ENCODE measurements around the gene LZTS2. TPM values are rescaled to one million over a fixed set of nuclear protein-coding genes. Genes with fewer than 3 reads are reported as not detected.

Gene LZTS2
- total RNA-seq, 1 donor from 2014 or later: 70.8 TPM

DNA sequence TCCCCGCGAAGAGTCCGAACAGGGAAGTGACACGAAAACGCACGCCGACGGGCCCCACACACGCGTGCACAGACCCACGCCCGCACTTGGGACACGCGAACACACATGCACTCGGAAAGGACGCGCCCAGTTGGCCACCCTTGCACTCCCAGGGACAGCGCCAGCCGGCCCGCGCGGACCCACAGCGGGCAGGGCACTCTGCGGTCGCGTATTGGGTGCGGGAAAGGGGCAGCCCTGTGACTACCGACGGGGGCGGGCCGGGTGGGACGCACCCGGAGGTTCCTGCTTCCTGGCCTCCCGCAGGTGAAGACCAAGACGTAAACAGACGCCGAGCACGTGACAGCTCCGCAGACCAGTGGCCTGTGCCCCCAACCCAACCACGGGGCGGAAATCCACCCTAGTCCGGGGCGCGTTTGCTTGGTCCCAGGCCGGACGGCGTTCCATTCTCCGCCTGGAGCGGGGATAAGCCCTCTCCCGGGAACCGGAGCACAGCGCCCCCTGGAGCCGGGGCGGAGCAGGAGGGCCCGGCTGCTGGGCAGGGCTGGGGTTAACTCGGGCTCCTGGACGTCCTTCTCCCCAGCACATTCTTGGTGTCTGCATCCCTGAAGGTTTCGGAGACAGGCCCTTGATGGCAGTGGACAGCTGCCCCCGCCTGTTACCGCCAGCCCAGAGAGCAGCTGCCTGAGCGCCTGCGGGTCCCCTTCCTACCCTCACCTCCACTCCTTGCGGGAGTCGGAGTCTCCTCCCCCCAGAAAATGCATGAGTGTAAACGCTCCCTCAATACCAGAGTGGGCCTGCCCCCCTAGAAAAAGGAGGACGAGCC is 2.0 kb upstream of the LZTS2 start:
- Mint-ChIP-seq H3K27me3 (ENCODE audit: low read depth) (peaks cover 2% of the 10 kb centered on the region), H3K27ac (ENCODE audit: unreplicated experiment) (peak overlapping the region; percentile 63), H3K36me3 (ENCODE audit: low read depth) (peaks cover 5% of the 10 kb centered on the region), H3K9me3 (no peaks in the 10 kb centered on the region), H3K4me3 (peak overlapping the region; percentile 90), H3K4me1 (peaks cover 44% of the 10 kb centered on the region)
- TF ChIP-seq, protein P1, sequence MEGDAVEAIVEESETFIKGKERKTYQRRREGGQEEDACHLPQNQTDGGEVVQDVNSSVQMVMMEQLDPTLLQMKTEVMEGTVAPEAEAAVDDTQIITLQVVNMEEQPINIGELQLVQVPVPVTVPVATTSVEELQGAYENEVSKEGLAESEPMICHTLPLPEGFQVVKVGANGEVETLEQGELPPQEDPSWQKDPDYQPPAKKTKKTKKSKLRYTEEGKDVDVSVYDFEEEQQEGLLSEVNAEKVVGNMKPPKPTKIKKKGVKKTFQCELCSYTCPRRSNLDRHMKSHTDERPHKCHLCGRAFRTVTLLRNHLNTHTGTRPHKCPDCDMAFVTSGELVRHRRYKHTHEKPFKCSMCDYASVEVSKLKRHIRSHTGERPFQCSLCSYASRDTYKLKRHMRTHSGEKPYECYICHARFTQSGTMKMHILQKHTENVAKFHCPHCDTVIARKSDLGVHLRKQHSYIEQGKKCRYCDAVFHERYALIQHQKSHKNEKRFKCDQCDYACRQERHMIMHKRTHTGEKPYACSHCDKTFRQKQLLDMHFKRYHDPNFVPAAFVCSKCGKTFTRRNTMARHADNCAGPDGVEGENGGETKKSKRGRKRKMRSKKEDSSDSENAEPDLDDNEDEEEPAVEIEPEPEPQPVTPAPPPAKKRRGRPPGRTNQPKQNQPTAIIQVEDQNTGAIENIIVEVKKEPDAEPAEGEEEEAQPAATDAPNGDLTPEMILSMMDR (conservative IDR thresholded peaks at IDR 0.05): peak; percentile 93
- DNase-seq (ENCODE audit: low read depth, low spot score): peak; percentile 75

DNA sequence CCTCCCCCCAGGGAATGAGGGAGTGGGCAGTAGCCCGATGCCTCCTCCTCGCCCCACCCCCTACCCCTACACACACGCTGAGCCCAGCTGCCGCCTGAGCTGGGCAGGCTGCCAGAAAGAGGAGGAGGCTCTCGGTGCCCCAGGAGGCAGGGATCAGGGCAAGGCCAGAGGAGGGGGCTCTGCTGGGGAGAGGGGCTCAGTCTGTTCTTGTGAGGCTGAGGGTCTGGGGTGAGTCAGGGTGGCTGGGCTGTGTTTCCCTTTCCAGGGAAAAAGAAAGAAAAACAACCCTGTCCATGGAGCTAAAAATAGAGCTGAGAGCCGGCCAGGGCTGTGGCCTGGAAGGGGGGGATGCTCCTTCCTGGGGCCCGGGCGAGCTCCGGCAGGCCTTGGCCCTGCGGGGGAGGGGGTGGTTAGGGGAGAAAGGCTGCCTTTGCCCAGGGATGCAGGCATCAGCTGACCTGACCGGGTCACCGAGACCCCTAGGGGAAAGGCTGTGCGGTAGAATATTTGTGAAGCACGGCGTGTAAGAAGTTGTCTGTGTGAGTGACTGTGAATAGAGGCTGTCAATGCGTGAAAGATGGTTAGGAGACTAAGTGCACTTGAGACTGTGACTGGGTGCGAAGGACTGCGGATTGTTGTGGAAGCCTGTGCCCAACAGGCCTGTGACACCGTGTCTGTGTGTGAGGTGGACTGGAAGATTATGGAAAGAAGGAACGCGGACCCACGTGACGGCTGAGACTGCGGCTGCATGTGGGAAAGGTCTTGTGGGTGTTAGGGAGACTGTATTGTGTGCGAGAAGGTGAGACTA is 1.2 kb upstream of the LZTS2 start:
- Mint-ChIP-seq H3K4me1 (peaks cover 44% of the 10 kb centered on the region), H3K27ac (ENCODE audit: unreplicated experiment) (peak overlapping the region; percentile 92), H3K27me3 (ENCODE audit: low read depth) (peaks cover 2% of the 10 kb centered on the region), H3K36me3 (ENCODE audit: low read depth) (peaks cover 5% of the 10 kb centered on the region), H3K9me3 (no peaks in the 10 kb centered on the region), H3K4me3 (peak overlapping the region; percentile 90)
- TF ChIP-seq, protein P1 (conservative IDR thresholded peaks at IDR 0.05): no peak
- peak; percentile 65 for DNase-seq (ENCODE audit: low read depth, low spot score)

DNA sequence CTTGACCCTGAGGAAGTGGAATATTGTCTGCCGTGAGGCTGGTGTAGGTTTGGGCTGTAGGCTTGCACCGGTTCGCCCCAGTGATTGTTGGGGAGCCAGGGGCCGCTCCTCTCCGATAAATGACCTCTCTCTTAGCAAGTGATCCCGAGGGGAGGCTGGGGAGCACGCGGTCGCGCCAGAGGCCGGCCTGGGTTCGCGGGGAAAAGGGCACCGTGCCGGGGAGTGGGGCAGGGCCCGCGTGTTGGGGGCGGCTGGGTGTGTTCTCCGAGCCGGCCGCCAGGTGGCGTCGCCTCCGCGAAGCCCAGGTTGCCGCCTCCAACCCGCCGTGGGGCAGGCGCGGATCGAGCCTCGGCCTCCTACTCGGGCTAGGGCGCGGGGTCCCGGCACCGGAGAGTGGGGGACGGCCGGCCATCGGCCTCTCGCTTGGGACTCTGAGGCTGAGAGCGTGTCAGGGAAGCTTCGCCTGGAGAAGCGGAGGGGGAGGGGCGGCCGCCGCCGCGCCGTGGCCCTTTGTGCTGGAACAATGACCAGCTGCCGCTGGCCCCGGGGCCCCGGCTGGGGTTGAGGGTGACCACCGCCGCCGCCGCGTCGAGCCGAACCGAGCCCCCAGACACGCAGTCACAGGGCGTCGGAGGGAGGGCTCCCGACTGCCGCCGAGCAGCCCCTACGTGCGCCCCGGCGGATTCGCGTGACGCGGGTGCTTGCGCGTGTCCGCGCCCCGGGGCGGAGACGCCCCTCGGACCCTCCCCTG is 442 bp upstream of the LZTS2 start:
- Mint-ChIP-seq H3K4me3 (peak overlapping the region; percentile 90), H3K9me3 (no peaks in the 10 kb centered on the region), H3K27ac (ENCODE audit: unreplicated experiment) (peak overlapping the region; percentile 92), H3K4me1 (peaks cover 36% of the 10 kb centered on the region), H3K27me3 (ENCODE audit: low read depth) (peaks cover 2% of the 10 kb centered on the region), H3K36me3 (ENCODE audit: low read depth) (peaks cover 4% of the 10 kb centered on the region)
- TF ChIP-seq, protein P1 (conservative IDR thresholded peaks at IDR 0.05): peak; percentile 98
- DNase-seq (ENCODE audit: low read depth, low spot score): peak; percentile 79

DNA sequence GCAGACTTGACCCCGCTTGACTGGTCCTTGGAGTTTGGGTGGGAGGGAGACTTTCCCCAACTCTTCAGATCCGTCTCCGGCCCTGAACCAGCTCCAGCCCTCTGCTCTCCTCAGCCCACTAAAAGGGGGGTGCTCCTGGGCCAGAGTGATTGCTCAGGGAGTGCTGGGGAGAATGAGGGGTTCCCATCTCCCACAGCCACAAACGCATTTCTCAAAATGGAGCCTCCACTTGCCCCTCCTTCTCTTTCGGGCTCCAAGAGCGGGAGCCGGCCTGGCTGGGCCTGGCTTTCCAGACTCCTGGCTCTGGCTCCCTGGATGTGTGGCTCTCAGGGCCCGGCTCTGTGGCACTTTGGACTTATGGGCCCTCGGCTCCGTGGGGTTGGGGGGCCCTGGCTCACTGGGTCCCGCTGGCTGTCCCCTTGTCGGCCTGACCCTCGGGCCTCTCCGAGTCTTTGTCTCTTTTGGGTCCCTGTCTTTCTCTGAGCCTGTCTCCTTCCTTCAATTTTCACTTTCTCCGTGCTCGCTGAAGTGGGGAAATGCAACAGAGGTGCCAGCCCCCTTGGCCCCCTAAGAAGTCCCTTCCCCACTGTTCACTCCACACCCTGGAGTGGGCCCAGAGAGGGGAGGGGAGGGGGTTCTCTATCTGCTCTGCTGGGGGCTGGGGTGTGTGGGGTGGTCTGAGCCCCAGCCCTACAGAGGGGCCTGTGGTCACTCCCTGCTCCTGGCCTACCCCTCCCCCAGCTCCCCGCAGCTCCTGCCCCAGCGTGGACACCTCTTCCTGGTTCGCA is 713 bp downstream of the LZTS2 start:
- Mint-ChIP-seq H3K4me1 (peaks cover 29% of the 10 kb centered on the region), H3K36me3 (ENCODE audit: low read depth) (no peaks in the 10 kb centered on the region), H3K9me3 (no peaks in the 10 kb centered on the region), H3K4me3 (peak overlapping the region; percentile 89), H3K27ac (ENCODE audit: unreplicated experiment) (peak overlapping the region; percentile 98), H3K27me3 (ENCODE audit: low read depth) (peaks cover 2% of the 10 kb centered on the region)
- DNase-seq (ENCODE audit: low read depth, low spot score): no peak
- TF ChIP-seq, protein P1 (conservative IDR thresholded peaks at IDR 0.05): no peak

Data from neural crest cell (in vitro differentiated cells).